K562 (cell line): ENCODE results near the gene PRTFDC1. TPM values are rescaled to one million over a fixed set of nuclear protein-coding genes. Genes with fewer than 3 reads are reported as not detected.

ENCODE experiments used
- ATF7 ChIP-seq: fragments of 450-650 bp; IDR thresholded peaks from 2 replicates; pipeline ENCODE4 v1.7.1; 2014; ENCODE audit warnings: mild to moderate bottlenecking, moderate library complexity
- CSDE1 ChIP-seq, 2 experiments: fragments of 450-650 bp; IDR thresholded peaks; 2 replicates each; pipeline ENCODE4 v1.6.1; 2016; ENCODE audit warnings: mild to moderate bottlenecking in 1 of 2
- CXXC5 ChIP-seq: fragments of 250-450 bp; sonication (Bioruptor Pico); IDR thresholded peaks from 2 replicates; pipeline ENCODE4 v1.8.0; 2022; ENCODE audit warnings: inconsistent platforms, mild to moderate bottlenecking, moderate library complexity
- EGR1 ChIP-seq: fragments of 450-650 bp; conservative IDR thresholded peaks from 2 replicates; pipeline ENCODE4 v1.6.1; 2017; ENCODE audit warnings: mild to moderate bottlenecking
- EP400 ChIP-seq: fragments of 450-650 bp; IDR thresholded peaks from 2 replicates; pipeline ENCODE4 v1.6.1; 2017; ENCODE audit warnings: antibody characterized with exemption, mild to moderate bottlenecking, moderate library complexity
- LEF1 ChIP-seq: fragments of 450-650 bp; IDR thresholded peaks from 2 replicates; pipeline ENCODE4 v1.6.1; 2016; ENCODE audit warnings: mild to moderate bottlenecking
- MCM7 ChIP-seq, 2 experiments: fragments of 450-650 bp; IDR thresholded peaks; 2 replicates each; pipeline ENCODE4 v1.6.1; 2016 to 2018
- MEF2A ChIP-seq: IDR thresholded peaks from 2 replicates; pipeline ENCODE4 v1.6.1; 2011; ENCODE audit warnings: low read depth, mild to moderate bottlenecking, low read length, moderate library complexity; ENCODE audit not compliant: control insufficient read depth
- MTA2 ChIP-seq: fragments of 450-650 bp; IDR thresholded peaks from 2 replicates; pipeline ENCODE4 v1.6.1; 2016; ENCODE audit warnings: low read depth
- NCOA1 ChIP-seq: fragments of 450-650 bp; IDR thresholded peaks from 2 replicates; pipeline ENCODE4 v1.6.1; 2016; ENCODE audit warnings: low read depth
- PHB ChIP-seq: fragments of 250-450 bp; sonication (Bioruptor Pico); IDR thresholded peaks from 2 replicates; pipeline ENCODE4 v1.5.0; 2021
- RHOXF2B ChIP-seq: fragments of 250-450 bp; sonication (Bioruptor Pico); conservative IDR thresholded peaks from 2 replicates; pipeline ENCODE4 v1.5.1; 2021
- THRAP3 ChIP-seq: fragments of 450-650 bp; IDR thresholded peaks from 2 replicates; pipeline ENCODE4 v1.6.1; 2016; ENCODE audit warnings: mild to moderate bottlenecking, inconsistent platforms, borderline replicate concordance
- ZBTB1 ChIP-seq: sonication (generic); formaldehyde crosslinking; IDR thresholded peaks from 2 replicates; pipeline ENCODE4 v1.8.1; 2023; ENCODE audit warnings: missing genetic modification reagents, low read depth, mild to moderate bottlenecking, borderline replicate concordance
- ZNF384 ChIP-seq: IDR thresholded peaks from 2 replicates; pipeline ENCODE4 v1.6.1; 2012; ENCODE audit warnings: low read depth, low read length, improper control_type of control experiment
- ZNF583 ChIP-seq: fragments of 250-450 bp; sonication (Bioruptor Pico); IDR thresholded peaks from 2 replicates; pipeline ENCODE4 v1.4.0; 2020
- polyA plus RNA-seq, 8 experiments: library from polyadenylated mRNA; depleted of rRNA in 4 of 8; stranded (reverse) in 5 of 8; unstranded in 3 of 8; fragments of >200 nt; fragmentation: Nextera tagmentation in 2 of 8; fragmentation: Illumina TruSeq in 1 of 8; extraction: Ambion mirVana in 2 of 8; extraction: Trizol in 1 of 8; gene quantifications; 2 replicates each; pipeline versions ENCODE4 v1.2.1 to v1.2.3, GENCODE V29; 2011 to 2014; ENCODE audit warnings: inconsistent platforms in 1 of 8, missing spikeins in 1 of 8
- total RNA-seq, 7 experiments: library from RNA; depleted of rRNA in 6 of 7; stranded (reverse); fragments of >200 nt in 6 of 7; fragmentation: Illumina TruSeq in 2 of 7; extraction: Trizol in 2 of 7; gene quantifications; 2 replicates each; pipeline versions ENCODE4 v1.2.1 to v1.2.3, GENCODE V29; 2011 to 2021; ENCODE audit warnings: low replicate concordance in 1 of 7
- TF ChIP-seq, protein P1 (sequence below): IDR thresholded peaks from 2 replicates; pipeline ENCODE4 v1.6.1; 2011; ENCODE audit warnings: borderline replicate concordance, low read depth, mild to moderate bottlenecking, moderate library complexity, low read length; ENCODE audit not compliant: insufficient read depth, poor library complexity, severe bottlenecking
- TF ChIP-seq, protein P2 (sequence below): sonication (generic); formaldehyde crosslinking; IDR thresholded peaks from 2 replicates; pipeline ENCODE4 v1.8.0; 2022; ENCODE audit warnings: missing genetic modification reagents, mild to moderate bottlenecking, borderline replicate concordance
- TF ChIP-seq, protein P3 (sequence below), 2 experiments: fragments of 450-650 bp; IDR thresholded peaks; 2 replicates each; pipeline ENCODE4 v1.6.1; 2016
- TF ChIP-seq, protein P4 (sequence below): fragments of 450-650 bp; IDR thresholded peaks from 2 replicates; pipeline ENCODE4 v1.6.1; 2017; ENCODE audit warnings: antibody characterized with exemption

The PRTFDC1 gene
- total and polyA plus RNA-seq, 9 of the 15 experiments (the other 6 are each of a cell fraction or from before 2014, with no cell fraction given) = 7.0 to 27.6 (median 10.0) TPM

DNA sequence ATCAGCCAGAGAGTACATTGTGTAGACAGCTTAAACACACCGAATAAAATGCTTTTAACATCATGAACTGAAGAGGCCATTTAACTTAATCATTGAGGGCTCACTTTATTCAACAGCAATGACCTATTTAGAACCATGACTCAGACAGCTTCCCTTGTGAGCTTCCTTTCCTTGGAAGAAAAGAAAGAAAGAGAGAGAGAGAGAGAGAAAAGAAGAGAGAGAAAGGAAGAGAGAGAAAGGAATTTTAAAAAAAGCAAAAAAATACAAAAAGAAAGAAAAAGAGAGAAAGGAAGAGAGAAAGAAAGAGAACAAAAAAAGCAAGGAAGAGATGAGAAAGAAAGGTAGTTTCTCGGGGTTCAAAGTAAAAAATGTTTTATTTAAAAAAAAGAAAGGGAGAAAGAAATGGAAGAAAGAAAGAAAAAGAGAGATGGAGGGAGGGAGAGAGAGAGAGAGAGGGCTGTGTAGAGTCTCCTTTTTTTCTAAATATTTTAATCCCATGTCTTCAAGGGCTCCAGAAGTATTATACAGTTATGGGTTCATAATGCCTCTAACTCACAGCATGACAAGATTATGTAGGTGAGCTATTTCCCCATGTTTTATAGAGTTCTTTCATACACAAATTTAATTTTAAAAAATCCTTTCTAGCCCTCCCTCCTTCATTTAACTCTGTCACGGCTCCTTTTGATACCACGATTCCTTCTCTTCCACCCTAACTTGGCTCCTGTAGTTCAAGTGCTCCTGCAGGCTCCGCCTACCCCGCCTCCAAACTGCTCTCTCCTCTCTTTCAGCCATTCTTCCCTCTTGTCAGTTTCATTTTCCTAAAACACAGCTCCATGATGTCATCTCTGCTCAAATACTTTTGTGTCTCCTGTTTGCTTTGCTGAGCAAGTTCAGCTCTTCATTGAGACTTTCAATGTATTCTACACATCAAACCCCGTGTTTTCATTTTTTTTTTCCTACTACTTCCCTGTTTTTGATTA lies 85.5 kb downstream of the PRTFDC1 start (continued):
- TF ChIP-seq, protein P1, sequence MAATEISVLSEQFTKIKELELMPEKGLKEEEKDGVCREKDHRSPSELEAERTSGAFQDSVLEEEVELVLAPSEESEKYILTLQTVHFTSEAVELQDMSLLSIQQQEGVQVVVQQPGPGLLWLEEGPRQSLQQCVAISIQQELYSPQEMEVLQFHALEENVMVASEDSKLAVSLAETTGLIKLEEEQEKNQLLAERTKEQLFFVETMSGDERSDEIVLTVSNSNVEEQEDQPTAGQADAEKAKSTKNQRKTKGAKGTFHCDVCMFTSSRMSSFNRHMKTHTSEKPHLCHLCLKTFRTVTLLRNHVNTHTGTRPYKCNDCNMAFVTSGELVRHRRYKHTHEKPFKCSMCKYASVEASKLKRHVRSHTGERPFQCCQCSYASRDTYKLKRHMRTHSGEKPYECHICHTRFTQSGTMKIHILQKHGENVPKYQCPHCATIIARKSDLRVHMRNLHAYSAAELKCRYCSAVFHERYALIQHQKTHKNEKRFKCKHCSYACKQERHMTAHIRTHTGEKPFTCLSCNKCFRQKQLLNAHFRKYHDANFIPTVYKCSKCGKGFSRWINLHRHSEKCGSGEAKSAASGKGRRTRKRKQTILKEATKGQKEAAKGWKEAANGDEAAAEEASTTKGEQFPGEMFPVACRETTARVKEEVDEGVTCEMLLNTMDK = no peak
- TF ChIP-seq, protein P2, sequence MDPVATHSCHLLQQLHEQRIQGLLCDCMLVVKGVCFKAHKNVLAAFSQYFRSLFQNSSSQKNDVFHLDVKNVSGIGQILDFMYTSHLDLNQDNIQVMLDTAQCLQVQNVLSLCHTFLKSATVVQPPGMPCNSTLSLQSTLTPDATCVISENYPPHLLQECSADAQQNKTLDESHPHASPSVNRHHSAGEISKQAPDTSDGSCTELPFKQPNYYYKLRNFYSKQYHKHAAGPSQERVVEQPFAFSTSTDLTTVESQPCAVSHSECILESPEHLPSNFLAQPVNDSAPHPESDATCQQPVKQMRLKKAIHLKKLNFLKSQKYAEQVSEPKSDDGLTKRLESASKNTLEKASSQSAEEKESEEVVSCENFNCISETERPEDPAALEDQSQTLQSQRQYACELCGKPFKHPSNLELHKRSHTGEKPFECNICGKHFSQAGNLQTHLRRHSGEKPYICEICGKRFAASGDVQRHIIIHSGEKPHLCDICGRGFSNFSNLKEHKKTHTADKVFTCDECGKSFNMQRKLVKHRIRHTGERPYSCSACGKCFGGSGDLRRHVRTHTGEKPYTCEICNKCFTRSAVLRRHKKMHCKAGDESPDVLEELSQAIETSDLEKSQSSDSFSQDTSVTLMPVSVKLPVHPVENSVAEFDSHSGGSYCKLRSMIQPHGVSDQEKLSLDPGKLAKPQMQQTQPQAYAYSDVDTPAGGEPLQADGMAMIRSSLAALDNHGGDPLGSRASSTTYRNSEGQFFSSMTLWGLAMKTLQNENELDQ (CRISPR knock-in tag) = no peak
- TF ChIP-seq EP400 = 0 out of 2 replicates have a peak, but pooled peaks have one; percentile 24
- peak; percentile 39; the same call in 1 of the 2 replicates for TF ChIP-seq EGR1
- TF ChIP-seq PHB (CRISPR knock-in tag) = no peak
- TF ChIP-seq, protein P3, sequence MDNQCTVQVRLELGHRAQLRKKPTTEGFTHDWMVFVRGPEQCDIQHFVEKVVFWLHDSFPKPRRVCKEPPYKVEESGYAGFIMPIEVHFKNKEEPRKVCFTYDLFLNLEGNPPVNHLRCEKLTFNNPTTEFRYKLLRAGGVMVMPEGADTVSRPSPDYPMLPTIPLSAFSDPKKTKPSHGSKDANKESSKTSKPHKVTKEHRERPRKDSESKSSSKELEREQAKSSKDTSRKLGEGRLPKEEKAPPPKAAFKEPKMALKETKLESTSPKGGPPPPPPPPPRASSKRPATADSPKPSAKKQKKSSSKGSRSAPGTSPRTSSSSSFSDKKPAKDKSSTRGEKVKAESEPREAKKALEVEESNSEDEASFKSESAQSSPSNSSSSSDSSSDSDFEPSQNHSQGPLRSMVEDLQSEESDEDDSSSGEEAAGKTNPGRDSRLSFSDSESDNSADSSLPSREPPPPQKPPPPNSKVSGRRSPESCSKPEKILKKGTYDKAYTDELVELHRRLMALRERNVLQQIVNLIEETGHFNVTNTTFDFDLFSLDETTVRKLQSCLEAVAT (IDR thresholded peaks at IDR 0.05) = peak; percentile 42 to 75
- TF ChIP-seq NCOA1 = peak; percentile 19; the same call in 1 of the 2 replicates
- TF ChIP-seq ZNF583 = no peak
- TF ChIP-seq MTA2 = peak; percentile 24; the same call in 1 of the 2 replicates
- no peak for TF ChIP-seq ZBTB1 (CRISPR knock-in tag)
- TF ChIP-seq ATF7 = peak; percentile 91
- no peak for TF ChIP-seq CXXC5 (CRISPR knock-in tag)
- no peak for TF ChIP-seq ZNF384
- no peak for TF ChIP-seq RHOXF2B (CRISPR knock-in tag)
- 0 out of 2 replicates have a peak, but pooled peaks have one; percentile 11 for TF ChIP-seq LEF1
- TF ChIP-seq, protein P4, sequence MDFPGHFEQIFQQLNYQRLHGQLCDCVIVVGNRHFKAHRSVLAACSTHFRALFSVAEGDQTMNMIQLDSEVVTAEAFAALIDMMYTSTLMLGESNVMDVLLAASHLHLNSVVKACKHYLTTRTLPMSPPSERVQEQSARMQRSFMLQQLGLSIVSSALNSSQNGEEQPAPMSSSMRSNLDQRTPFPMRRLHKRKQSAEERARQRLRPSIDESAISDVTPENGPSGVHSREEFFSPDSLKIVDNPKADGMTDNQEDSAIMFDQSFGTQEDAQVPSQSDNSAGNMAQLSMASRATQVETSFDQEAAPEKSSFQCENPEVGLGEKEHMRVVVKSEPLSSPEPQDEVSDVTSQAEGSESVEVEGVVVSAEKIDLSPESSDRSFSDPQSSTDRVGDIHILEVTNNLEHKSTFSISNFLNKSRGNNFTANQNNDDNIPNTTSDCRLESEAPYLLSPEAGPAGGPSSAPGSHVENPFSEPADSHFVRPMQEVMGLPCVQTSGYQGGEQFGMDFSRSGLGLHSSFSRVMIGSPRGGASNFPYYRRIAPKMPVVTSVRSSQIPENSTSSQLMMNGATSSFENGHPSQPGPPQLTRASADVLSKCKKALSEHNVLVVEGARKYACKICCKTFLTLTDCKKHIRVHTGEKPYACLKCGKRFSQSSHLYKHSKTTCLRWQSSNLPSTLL = peak; percentile 65
- peak; percentile 67; the same call in 1 of the 2 replicates for TF ChIP-seq MEF2A
- peak; percentile 85; the same call in 1 of the 2 replicates for TF ChIP-seq THRAP3
- peak in 1 of 2 experiments; percentile 22; a peak in 1 of 4 replicates for TF ChIP-seq MCM7 (IDR thresholded peaks at IDR 0.05)
- 0 out of 4 replicates have a peak, but pooled peaks of 1 of the 2 experiments have one; percentile 15 for TF ChIP-seq CSDE1 (IDR thresholded peaks at IDR 0.05)
